H7 (cell line): ENCODE results near the gene KDM5B. TPM values are rescaled to one million over a fixed set of nuclear protein-coding genes. Genes with fewer than 3 reads are reported as not detected.
"Not testable (repeated sequence)": the region's sequence is repeated elsewhere in the genome, so short reads cannot be mapped to it uniquely, and the experiment has no call there.

Experiments
- DNase-seq: peaks from one replicate; pipeline ENCODE4 v3.0.0; 2012
- H3K27me3 ChIP-seq: 2 replicates; pipeline ENCODE4 v1.6.0; 2011; ENCODE audit warnings: mild to moderate bottlenecking, low read length; ENCODE audit not compliant: control insufficient read depth, insufficient read depth
- H3K36me3 ChIP-seq: replicated peaks from 2 replicates; pipeline ENCODE4 v1.5.1; 2011; ENCODE audit warnings: low read length; ENCODE audit not compliant: control insufficient read depth, insufficient read depth
- H3K4me3 ChIP-seq: 2 replicates; pipeline ENCODE4 v1.5.1; 2011; ENCODE audit warnings: low read depth, mild to moderate bottlenecking, control low read depth, low read length, moderate library complexity; ENCODE audit not compliant: insufficient read depth
- total RNA-seq: library from RNA; depleted of rRNA; stranded (reverse); fragments of >200 nt; shearing (Covaris generic); gene quantifications from 2 replicates; pipeline ENCODE4 v1.2.3, GENCODE V29; 2014

Gene KDM5B
- total RNA-seq, 1 experiment from 2014 or later, result 126 TPM

DNA sequence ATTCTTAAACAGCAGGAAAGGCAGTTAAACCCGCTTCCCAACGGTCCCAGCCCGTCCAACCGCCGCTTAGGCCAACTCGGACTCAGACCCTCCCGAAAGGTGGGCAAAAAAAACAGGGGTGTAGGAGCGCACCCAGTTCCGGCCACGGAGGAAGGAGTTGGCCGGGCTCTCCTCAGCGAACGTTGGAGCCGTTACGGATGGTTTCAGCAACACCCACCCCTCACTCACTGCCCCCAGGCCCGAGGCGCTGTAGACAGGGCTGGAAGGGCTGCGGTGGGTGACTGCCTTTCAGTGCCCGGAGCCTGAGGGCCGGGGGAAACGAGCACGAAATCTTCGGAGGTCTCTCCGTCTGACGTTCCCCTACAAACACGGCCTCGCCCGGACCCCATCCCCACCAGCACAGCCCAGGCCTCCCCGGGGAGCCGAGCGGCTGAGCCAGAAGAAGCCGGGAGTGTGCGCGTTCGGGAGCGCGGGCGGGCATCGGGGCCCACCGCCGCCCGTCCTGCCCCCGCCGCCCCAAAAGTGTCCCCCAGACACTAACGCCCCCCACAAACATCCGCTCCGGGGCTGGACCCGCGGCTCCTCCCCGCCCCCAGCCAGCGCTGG lies 1.3 kb downstream of the KDM5B start:
- Histone ChIP-seq H3K36me3 (no peaks in the 10 kb centered on the region), H3K27me3 (peaks cover 17% of the 10 kb centered on the region), H3K4me3 (peak overlapping the region; percentile 100)
- peak; percentile 80 for DNase-seq

DNA sequence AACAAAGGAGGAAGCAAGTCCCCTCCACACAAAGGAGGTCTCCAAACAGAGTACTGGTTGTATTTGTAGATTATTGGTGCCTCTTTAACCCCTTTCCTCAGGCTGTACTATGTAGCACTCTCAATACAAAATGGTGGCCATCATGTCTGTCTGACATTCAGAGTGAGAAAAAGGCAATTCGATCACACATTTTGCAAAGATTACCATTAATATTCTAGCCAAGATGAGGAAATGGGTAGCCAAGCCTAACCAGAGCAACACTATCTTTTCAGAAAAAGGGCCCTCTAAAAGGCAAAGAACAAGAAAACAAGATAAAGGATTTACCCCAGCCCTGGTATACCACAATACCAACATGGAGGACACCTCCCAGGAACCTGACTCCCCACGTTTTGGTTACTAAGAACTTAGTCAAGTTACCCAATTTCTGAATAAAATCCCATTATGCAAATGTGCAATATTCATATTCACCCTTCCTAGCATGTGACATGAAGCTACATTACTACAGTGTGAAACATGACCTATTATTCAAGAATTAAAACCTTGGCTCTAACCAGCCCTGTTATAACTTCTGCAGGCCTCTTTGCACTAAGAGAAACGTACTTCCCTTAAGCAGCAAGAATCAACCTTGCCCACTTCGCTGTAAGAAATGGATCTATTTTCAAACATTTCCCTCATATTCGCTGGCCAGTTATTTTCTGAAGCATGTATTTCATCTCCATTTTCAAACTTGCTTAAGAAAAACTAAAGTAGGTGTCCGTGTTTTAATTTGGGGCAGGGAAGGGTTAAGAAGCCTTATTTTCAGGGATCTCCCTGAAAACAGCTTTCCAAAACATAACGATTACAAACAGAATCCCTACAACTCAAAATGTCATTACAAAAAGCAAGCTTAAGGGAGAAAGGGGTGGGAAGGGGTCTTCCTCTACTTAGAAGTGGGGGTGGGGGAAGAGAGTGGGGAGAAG lies 2.1 kb downstream of the KDM5B start:
- Histone ChIP-seq H3K4me3 (peak overlapping the region; percentile 100), H3K36me3 (no peaks in the 10 kb centered on the region), H3K27me3 (peaks cover 9% of the 10 kb centered on the region)
- peak; percentile 44 for DNase-seq

GRCh38 chr1:202804126-202804525 lies 4.1 kb downstream of the KDM5B start:
- no peak overlapping the region for H3K4me3 ChIP-seq
- peaks cover 2% of the 10 kb centered on the region; the same call in 1 of the 2 replicates for H3K36me3 ChIP-seq
- H3K27me3 ChIP-seq, result peaks cover 5% of the 10 kb centered on the region
- no peak for DNase-seq

DNA sequence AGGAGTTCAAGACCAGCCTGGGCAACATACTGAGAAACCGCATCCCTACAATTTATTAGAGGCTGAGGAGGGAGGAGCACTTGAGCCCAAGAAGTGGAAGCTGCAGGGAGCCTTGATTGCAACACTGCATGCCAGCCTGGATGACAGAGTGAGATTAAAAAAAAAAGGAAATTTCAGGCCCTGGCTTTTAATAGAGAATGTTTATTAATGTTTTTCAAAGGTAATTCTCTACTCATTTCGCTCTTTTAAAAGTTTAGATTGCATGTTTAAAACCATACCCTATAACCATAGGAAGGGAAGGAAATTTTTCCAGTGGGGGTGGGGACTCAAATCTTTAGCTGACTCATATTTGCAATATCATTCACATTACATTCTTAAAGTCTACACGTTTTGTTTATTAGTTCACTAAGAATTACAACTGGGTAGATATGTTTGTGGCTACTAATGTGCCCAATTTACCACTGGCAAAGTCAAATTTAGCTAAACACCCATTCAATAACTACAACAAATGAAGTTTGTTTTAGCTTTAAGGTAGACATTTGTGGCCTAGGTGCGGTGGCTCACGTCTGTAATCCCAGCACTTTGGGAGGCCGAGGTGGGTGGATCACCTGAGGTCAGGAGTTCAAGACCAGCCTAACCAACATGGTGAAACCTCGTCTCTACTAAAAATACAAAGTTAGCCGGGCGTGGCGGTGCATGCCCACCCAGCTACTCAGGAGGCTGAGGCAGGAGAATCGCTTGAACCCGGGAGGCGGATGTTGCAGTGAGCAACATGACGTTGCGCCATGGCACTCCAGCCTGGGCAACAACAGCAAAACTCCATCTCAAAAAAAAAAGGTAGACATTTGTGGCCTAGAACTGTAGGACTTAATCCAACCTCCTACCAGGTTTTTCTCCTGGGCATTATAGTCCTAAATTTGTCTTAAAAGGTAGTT lies 5.0 kb downstream of the KDM5B start:
- no peak for DNase-seq
- peaks cover 3% of the 10 kb centered on the region for H3K36me3 ChIP-seq
- no peak overlapping the region for H3K4me3 ChIP-seq
- no peaks in the 10 kb centered on the region for H3K27me3 ChIP-seq

GRCh38 chr1:202802034-202802433 lies 6.2 kb downstream of the KDM5B start:
- Histone ChIP-seq H3K4me3 (no peak overlapping the region), H3K36me3 (peaks cover 3% of the 10 kb centered on the region), H3K27me3 (no peaks in the 10 kb centered on the region)
- DNase-seq, result no peak

DNA sequence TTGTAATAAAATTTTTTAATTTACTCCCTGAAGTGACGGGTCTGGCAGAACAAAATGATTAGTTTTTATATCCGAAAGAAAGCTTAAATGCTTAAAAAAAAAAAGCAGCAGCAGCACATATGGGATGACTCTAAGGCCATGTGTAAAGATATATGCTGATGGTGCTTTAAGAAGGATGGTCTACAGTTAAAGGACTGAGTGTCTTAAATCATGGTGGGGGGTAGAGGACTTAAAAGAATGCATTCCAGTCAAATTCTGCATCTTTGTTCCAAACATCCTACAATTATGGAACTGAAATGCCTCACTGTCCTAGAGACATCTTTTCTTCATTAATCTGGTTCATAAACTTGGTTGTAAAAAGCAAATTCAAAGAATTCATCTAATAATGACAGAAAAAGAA lies 7.0 kb downstream of the KDM5B start:
- Histone ChIP-seq H3K36me3 (peaks cover 3% of the 10 kb centered on the region), H3K4me3 (no peak overlapping the region), H3K27me3 (no peaks in the 10 kb centered on the region)
- no peak for DNase-seq

- no peak for DNase-seq
- Histone ChIP-seq H3K4me3 (no peak overlapping the region), H3K27me3 (no peaks in the 10 kb centered on the region)
Measured at GRCh38 chr1:202800742-202801141, 7.5 kb downstream of the KDM5B start.

GRCh38 chr1:202798792-202799331 lies 9.4 kb downstream of the KDM5B start:
- Histone ChIP-seq H3K4me3 (no peak overlapping the region), H3K27me3 (no peaks in the 10 kb centered on the region), H3K36me3 (peaks cover 3% of the 10 kb centered on the region)
- DNase-seq, result no peak

More at GRCh38 chr1:202800742-202801141, 7.5 kb downstream of the KDM5B start:
- H3K36me3 ChIP-seq, result peaks cover 3% of the 10 kb centered on the region

GRCh38 chr1:202798260-202798659 lies 10.0 kb downstream of the KDM5B start:
- no peak for DNase-seq
- Histone ChIP-seq H3K4me3 (no peak overlapping the region), H3K36me3 (peaks cover 3% of the 10 kb centered on the region), H3K27me3 (no peaks in the 10 kb centered on the region)

DNA sequence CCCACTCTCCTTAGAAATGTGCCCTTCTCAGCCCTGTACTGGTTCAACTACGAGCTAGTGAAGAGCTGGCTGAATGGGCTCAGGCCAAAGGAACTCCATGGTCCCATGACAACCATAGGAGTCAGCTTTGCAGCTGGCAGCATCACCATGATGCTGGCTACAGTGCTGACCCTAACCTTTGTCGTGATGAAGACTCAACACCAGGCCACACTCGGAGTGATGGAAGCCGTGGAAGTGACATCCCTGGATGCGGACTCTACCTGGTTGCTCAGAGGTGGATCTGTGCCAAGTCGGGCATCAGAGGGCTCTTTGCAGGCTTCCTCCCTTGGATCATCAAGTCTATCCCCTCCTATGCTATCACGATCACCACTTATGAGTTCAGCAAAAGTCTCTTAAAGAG lies 11.6 kb downstream of the KDM5B start:
- no peak for DNase-seq

GRCh38 chr1:202794931-202795330 lies 13.3 kb downstream of the KDM5B start:
- not testable (repeated sequence) for H3K36me3 ChIP-seq, H3K4me3 ChIP-seq, H3K27me3 ChIP-seq, DNase-seq

More for the DNA sequence above, 11.6 kb downstream of the KDM5B start:
- Histone ChIP-seq H3K27me3 (no peaks in the 10 kb centered on the region), H3K4me3 (no peak overlapping the region), H3K36me3 (peaks cover 3% of the 10 kb centered on the region)

DNA sequence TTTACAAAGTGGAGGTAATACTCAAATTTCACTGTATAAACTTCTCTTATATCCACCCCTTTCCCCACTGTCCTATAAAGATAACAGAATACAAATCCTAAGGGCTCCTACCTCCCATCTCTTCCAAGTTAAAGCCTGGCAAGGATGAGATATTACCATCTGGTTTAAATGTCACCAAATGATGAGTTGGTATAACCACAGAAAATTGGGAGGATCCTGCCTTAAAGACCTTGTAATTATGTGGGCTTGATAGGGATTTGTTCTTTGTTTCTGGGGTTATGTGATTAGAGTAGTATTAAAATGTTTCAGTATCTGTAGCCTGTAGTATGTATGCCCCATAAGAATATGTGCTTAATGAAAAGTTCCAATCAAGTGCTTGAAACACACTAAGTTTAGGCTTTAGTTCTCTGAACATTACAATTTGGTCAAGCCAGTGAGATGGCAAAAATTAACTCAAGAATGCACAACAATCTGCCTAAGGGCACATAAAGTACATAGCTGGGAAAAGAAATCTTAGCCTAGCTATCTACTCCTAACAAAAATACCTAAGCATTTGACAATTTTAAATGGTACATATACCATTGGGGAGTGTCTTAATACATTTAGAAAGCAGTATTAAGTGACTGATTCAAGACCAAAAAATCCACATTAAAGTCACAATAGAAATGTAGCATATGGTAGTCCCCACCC lies 14.0 kb downstream of the KDM5B start:
- no peak overlapping the region for H3K4me3 ChIP-seq
- no peak for DNase-seq
- H3K36me3 ChIP-seq, result peaks cover 2% of the 10 kb centered on the region
- no peaks in the 10 kb centered on the region for H3K27me3 ChIP-seq

DNA sequence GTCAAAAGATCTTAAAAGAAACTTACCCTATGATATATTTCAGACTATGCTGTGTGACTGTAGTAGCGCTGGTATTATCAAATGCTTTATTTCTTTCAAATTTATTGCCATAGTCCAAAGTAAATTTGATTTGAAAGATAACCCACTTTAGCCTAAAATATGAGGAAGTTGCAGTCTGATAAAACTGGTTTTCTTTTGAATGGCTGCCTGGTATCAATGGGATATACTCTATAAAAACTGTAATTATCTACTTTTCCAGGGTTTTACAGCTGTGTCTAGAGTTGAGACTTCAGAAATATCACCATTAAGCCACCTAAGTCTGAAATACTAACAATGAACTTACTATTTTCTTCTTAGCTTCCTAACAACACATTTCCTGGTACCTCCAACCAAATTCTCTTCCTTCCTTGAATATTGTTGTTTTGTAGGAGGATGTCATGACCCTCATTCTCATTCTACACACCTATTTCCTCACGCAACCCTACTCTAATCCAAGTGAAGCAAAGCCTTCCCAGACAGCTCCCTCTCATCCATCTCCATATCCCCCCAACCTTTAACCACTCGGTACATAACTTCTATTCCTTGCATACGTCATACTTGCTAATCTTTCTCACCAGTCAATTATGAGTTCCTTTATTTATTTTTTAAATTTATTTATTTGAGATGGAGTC lies 17.0 kb downstream of the KDM5B start:
- DNase-seq, result no peak
- no peaks in the 10 kb centered on the region for H3K27me3 ChIP-seq
- no peak overlapping the region for H3K4me3 ChIP-seq
- H3K36me3 ChIP-seq, result no peaks in the 10 kb centered on the region; the same call in 1 of the 2 replicates
